Thoracic aorta (tissue), 2 donors: ENCODE results near the gene CRACDL. TPM values are rescaled to one million over a fixed set of nuclear protein-coding genes. Genes with fewer than 3 reads are reported as not detected.

ENCODE experiments used
- ATAC-seq: fragments of 150-250 bp; one replicate; pipeline ENCODE4 v1.8.0; 2017; ENCODE audit warnings: low read depth; ENCODE audit not compliant: insufficient number of reproducible peaks, low FRiP score
- DNase-seq: peaks from one replicate; pipeline ENCODE4 v3.0.0-alpha.2; 2020; ENCODE audit warnings: low spot score
- H3K27ac ChIP-seq, 2 donors: fragments of 200-600 bp; sonication (generic); 1 replicate in 1 of 2; 2 replicates in 1 of 2; pipeline ENCODE4 v1.5.1; 2016; ENCODE audit warnings: mild to moderate bottlenecking in 2 of 2, moderate library complexity in 2 of 2
- H3K27me3 ChIP-seq: fragments of 200-600 bp; sonication (generic); replicated peaks from 2 replicates; pipeline ENCODE4 v1.6.0; 2016; ENCODE audit warnings: mild to moderate bottlenecking; ENCODE audit not compliant: insufficient read depth
- H3K36me3 ChIP-seq: fragments of 200-600 bp; sonication (generic); one replicate; pipeline ENCODE4 v1.5.1; 2016
- H3K4me1 ChIP-seq, 2 donors: fragments of 200-600 bp; sonication (generic); 1 replicate in 1 of 2; 2 replicates in 1 of 2; pipeline versions ENCODE4 v1.5.1 to v1.6.0; 2016; ENCODE audit warnings: low read depth in 2 of 2, mild to moderate bottlenecking in 1 of 2; ENCODE audit not compliant: control insufficient read depth in 1 of 2
- H3K4me3 ChIP-seq: fragments of 200-600 bp; sonication (generic); 2 replicates; pipeline ENCODE4 v1.5.1; 2016; ENCODE audit warnings: mild to moderate bottlenecking
- H3K9me3 ChIP-seq: fragments of 200-600 bp; sonication (generic); 2 replicates; pipeline ENCODE4 v1.5.1; 2016
- CTCF ChIP-seq: fragments of 200-600 bp; sonication (generic); IDR thresholded peaks from one replicate; pipeline ENCODE4 v1.5.1; 2019; ENCODE audit warnings: antibody characterized with exemption
- total RNA-seq, 2 donors: library from RNA; depleted of rRNA; stranded (reverse); fragments of >200 nt; gene quantifications; one replicate each; pipeline versions ENCODE4 v1.1.0 to v1.2.3, GENCODE V29; 2016

The CRACDL gene
- total RNA-seq, 2 donors from 2014 or later, result 1.9 to 5.9 TPM

GRCh38 chr2:98932164-98932563, 3.9 kb downstream of the CRACDL start:
- no peak for TF ChIP-seq CTCF
- DNase-seq (no peak), ATAC-seq (no peak)
- H3K27me3 ChIP-seq, result no peaks in the 10 kb centered on the region
- no peaks in the 10 kb centered on the region for H3K36me3 ChIP-seq
- H3K27ac ChIP-seq, result no peak overlapping the region
- peaks cover 13 to 15% of the 10 kb centered on the region in 2 donors for H3K4me1 ChIP-seq
- no peak overlapping the region for H3K4me3 ChIP-seq
- H3K9me3 ChIP-seq, result no peaks in the 10 kb centered on the region

DNA sequence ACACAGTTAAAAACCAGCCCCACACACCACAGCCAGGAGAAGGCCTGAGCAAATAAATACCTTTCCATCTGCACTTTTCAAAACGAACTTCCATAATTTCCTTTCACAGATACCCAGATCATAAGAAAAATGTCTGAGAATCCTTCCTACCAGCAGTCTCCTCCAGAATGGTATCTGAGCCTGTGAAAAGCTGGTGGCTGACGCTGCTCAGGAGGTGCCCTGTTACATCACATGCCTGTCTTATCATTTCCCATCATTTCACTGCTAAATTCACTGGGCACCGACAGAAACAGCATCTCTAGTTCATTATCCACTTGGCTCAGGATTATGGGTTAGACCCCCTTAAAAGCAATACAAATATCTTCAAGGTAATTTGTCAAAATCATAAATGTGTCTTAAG, 4.4 kb downstream of the CRACDL start:
- H3K36me3 ChIP-seq, result no peaks in the 10 kb centered on the region
- no peak overlapping the region for H3K27ac ChIP-seq
- no peaks in the 10 kb centered on the region for H3K27me3 ChIP-seq
- TF ChIP-seq CTCF, result no peak
- no peaks in the 10 kb centered on the region for H3K9me3 ChIP-seq
- DNase-seq (no peak), ATAC-seq (no peak)
- peaks cover 9 to 12% of the 10 kb centered on the region in 2 donors for H3K4me1 ChIP-seq
- no peak overlapping the region for H3K4me3 ChIP-seq

DNA sequence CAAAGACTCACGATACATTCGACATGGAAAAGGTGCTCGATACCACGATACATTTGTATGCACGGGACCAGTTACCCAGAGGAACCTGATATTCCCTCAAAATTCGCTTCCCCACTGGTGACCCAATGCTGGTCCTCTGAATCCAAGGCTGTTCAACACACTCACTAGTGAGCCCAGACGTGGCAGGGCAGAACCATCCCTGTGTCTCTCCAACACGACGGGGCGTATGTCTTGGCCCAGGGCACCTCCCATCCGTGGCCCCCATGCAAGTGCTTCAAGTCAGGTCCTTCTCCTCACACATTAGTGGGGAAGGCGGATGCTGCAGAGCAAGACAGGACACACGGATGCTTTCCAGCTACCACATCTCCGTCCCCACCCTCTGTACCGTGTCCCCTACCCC, 6.1 kb downstream of the CRACDL start:
- H3K27ac ChIP-seq, result no peak overlapping the region
- ATAC-seq, result no peak

DNA sequence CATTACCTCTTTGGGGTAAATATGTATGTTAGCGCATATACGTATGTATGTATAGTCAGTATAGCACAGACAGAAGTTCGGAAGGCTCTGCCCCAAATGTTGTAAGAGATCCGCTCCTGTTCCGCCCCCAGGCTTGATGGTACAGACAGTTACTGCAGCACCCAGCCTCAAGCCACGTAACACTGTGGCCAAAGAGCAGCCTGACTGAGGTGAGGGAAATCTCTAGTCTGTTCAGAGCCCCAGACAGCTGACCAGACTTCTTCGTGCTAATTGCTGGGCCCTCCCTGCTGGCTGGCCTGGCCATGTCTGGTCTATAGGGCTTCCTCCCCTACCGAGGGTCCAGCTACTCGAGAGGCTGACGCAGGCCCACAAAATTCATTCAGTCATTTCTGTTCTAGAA, 7.8 kb downstream of the CRACDL start:
- Histone ChIP-seq H3K4me1 (no peaks in the 10 kb centered on the region), H3K9me3 (no peaks in the 10 kb centered on the region), H3K27ac (no peak overlapping the region), H3K27me3 (no peaks in the 10 kb centered on the region), H3K4me3 (no peak overlapping the region), H3K36me3 (no peaks in the 10 kb centered on the region)
- ATAC-seq (no peak), DNase-seq (no peak)
- TF ChIP-seq CTCF, result no peak

More for the DNA sequence above, 6.1 kb downstream of the CRACDL start:
- H3K4me3 ChIP-seq, result no peak overlapping the region
- no peaks in the 10 kb centered on the region for H3K4me1 ChIP-seq
- no peaks in the 10 kb centered on the region for H3K36me3 ChIP-seq
- H3K9me3 ChIP-seq, result no peaks in the 10 kb centered on the region
- no peaks in the 10 kb centered on the region for H3K27me3 ChIP-seq
- no peak for TF ChIP-seq CTCF
- no peak for DNase-seq

- no peak for TF ChIP-seq CTCF
- Histone ChIP-seq H3K9me3 (no peaks in the 10 kb centered on the region), H3K36me3 (no peaks in the 10 kb centered on the region), H3K27ac (no peak overlapping the region), H3K4me1 (no peaks in the 10 kb centered on the region), H3K27me3 (no peaks in the 10 kb centered on the region), H3K4me3 (no peak overlapping the region)
- DNase-seq (no peak), ATAC-seq (no peak)
Measured at GRCh38 chr2:98927027-98927426, 9.0 kb downstream of the CRACDL start.
